ENCODE data around the gene E4F1.

- no peak for TF ChIP-seq ZNF512 (CRISPR knock-in tag; IDR thresholded peaks at IDR 0.05; ENCODE audit: borderline replicate concordance)
- no peak for TF ChIP-seq CTCF (IDR thresholded peaks at IDR 0.05)
- TF ChIP-seq ATF6 (CRISPR knock-in tag; IDR thresholded peaks at IDR 0.05), result no peak
- no peak for TF ChIP-seq ETV6 (CRISPR knock-in tag; IDR thresholded peaks at IDR 0.05)
- TF ChIP-seq JUN (CRISPR knock-in tag; IDR thresholded peaks at IDR 0.05), result no peak
- TF ChIP-seq OVOL2 (CRISPR knock-in tag; IDR thresholded peaks at IDR 0.05; ENCODE audit: borderline replicate concordance), result no peak
- TF ChIP-seq ELF4 (CRISPR knock-in tag; IDR thresholded peaks at IDR 0.05; ENCODE audit: low read depth), result no peak
- no peak for TF ChIP-seq FOXP4 (CRISPR knock-in tag; IDR thresholded peaks at IDR 0.05)
- no peak for TF ChIP-seq NR1H2 (CRISPR knock-in tag; IDR thresholded peaks at IDR 0.05)
- TF ChIP-seq ESRRA (CRISPR knock-in tag; IDR thresholded peaks at IDR 0.05; ENCODE audit: borderline replicate concordance), result no peak
- TF ChIP-seq SP1 (CRISPR knock-in tag; conservative IDR thresholded peaks at IDR 0.05), result no peak
- no peak for TF ChIP-seq ZNF219 (CRISPR knock-in tag; IDR thresholded peaks at IDR 0.05; ENCODE audit: borderline replicate concordance)
Measured at GRCh38 chr16:2282262-2282661, 58.9 kb downstream of the E4F1 start.
